Measurements from ENCODE around the gene NRIP1. TPM values are rescaled to one million over a fixed set of nuclear protein-coding genes. Genes with fewer than 3 reads are reported as not detected.
A peak's percentile ranks its signal among the peaks of the same experiment; 100 is the strongest.

Gene NRIP1
- 18.6 and 24.1 TPM in 2 replicates for total RNA-seq (2014; rRNA removed; shearing (Covaris generic))

- DNase-seq (ENCODE audit: low spot score), result peak; percentile 78
Observed at GRCh38 chr21:15064576-15065391, at the start of gene NRIP1. NRIP1 (minus strand) TSS chr21:15065000; CDS start chr21:14968192, 96,808 bp downstream.

GRCh38 chr21:15112858-15113257 lies 48.1 kb upstream of the NRIP1 start:
- DNase-seq (ENCODE audit: low spot score), result no peak

GRCh38 chr21:15108801-15109200 lies 44.0 kb upstream of the NRIP1 start:
- DNase-seq (ENCODE audit: low spot score), result no peak

GRCh38 chr21:15104470-15104869 lies 39.7 kb upstream of the NRIP1 start:
- no peak for DNase-seq (ENCODE audit: low spot score)

GRCh38 chr21:15098908-15099307 lies 34.1 kb upstream of the NRIP1 start:
- no peak for DNase-seq (ENCODE audit: low spot score)

- DNase-seq (ENCODE audit: low spot score), result no peak
Observed at GRCh38 chr21:15098181-15098580, 33.4 kb upstream of the NRIP1 start.

GRCh38 chr21:15097580-15097979 lies 32.8 kb upstream of the NRIP1 start:
- DNase-seq (ENCODE audit: low spot score), result no peak

GRCh38 chr21:15096146-15096545 lies 31.3 kb upstream of the NRIP1 start:
- no peak for DNase-seq (ENCODE audit: low spot score)

- DNase-seq (ENCODE audit: low spot score), result no peak
Observed at GRCh38 chr21:15095326-15095725, 30.5 kb upstream of the NRIP1 start.

- DNase-seq (ENCODE audit: low spot score), result no peak
Observed at GRCh38 chr21:15094706-15095105, 29.9 kb upstream of the NRIP1 start.

GRCh38 chr21:15093216-15093615 lies 28.4 kb upstream of the NRIP1 start:
- no peak for DNase-seq (ENCODE audit: low spot score)

- DNase-seq (ENCODE audit: low spot score), result no peak
Observed at GRCh38 chr21:15092745-15093144, 27.9 kb upstream of the NRIP1 start.

- no peak for DNase-seq (ENCODE audit: low spot score)
Observed at GRCh38 chr21:15090390-15090789, 25.6 kb upstream of the NRIP1 start.

GRCh38 chr21:15088488-15088887 lies 23.7 kb upstream of the NRIP1 start:
- DNase-seq (ENCODE audit: low spot score), result no peak

- DNase-seq (ENCODE audit: low spot score), result no peak
Observed at GRCh38 chr21:15084668-15085067, 19.9 kb upstream of the NRIP1 start.

- no peak for DNase-seq (ENCODE audit: low spot score)
Observed at GRCh38 chr21:15080526-15080925, 15.7 kb upstream of the NRIP1 start.

GRCh38 chr21:15079269-15079668 lies 14.5 kb upstream of the NRIP1 start:
- no peak for DNase-seq (ENCODE audit: low spot score)

- DNase-seq (ENCODE audit: low spot score), result no peak
Observed at GRCh38 chr21:15078180-15078579, 13.4 kb upstream of the NRIP1 start.

GRCh38 chr21:15077529-15078145 lies 12.8 kb upstream of the NRIP1 start:
- no peak for DNase-seq (ENCODE audit: low spot score)

- DNase-seq (ENCODE audit: low spot score), result no peak
Observed at GRCh38 chr21:15076730-15077129, 11.9 kb upstream of the NRIP1 start.

- DNase-seq (ENCODE audit: low spot score), result no peak
Observed at GRCh38 chr21:15071009-15071408, 6.2 kb upstream of the NRIP1 start.

GRCh38 chr21:15066123-15066575 lies 1.3 kb upstream of the NRIP1 start:
- DNase-seq (ENCODE audit: low spot score), result peak; percentile 36
